Measurements from ENCODE around the gene PAX1. TPM values are rescaled to one million over a fixed set of nuclear protein-coding genes. Genes with fewer than 3 reads are reported as not detected.

The PAX1 gene
- total RNA-seq, 1 donor from 2014 or later: not detected

GRCh38 chr20:21681922-21682318, 23.5 kb upstream of the PAX1 start:
- no peaks in the 10 kb centered on the region for H3K27me3 Mint-ChIP-seq (ENCODE audit: low read depth)
- no peaks in the 10 kb centered on the region for H3K4me1 Mint-ChIP-seq (ENCODE audit: low read depth)

DNA sequence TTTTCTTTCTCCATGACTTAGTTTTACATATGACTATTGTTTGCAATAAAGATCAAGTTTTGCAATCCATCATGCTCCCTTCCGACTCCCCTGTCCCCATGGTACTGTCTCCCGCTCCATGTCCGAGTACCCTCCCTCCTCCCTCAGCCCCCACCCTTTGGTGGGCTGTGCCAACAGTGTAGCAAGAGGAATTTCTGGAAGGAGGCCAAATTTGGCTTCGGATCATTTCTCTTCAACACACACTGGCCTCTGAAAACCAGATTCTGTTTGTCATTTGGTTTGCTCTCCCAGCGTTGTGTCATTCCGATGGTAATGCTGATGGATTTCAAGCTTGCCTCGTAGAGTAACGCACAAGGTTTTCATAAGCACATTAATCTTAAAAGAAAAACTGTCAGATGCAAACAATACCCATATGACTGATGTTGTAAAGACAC, 22.9 kb upstream of the PAX1 start:
- no peak overlapping the region for H3K4me3 Mint-ChIP-seq (ENCODE audit: unreplicated experiment)
- DNase-seq (ENCODE audit: low spot score): no peak
- no peaks in the 10 kb centered on the region for H3K4me1 Mint-ChIP-seq (ENCODE audit: low read depth)
- no peaks in the 10 kb centered on the region for H3K9me3 Mint-ChIP-seq (ENCODE audit: low read depth)
- no peak overlapping the region for H3K27ac Mint-ChIP-seq (ENCODE audit: unreplicated experiment)
- H3K27me3 Mint-ChIP-seq (ENCODE audit: low read depth): no peaks in the 10 kb centered on the region
- no peaks in the 10 kb centered on the region for H3K36me3 Mint-ChIP-seq (ENCODE audit: low read depth)
- TF ChIP-seq, protein P1, sequence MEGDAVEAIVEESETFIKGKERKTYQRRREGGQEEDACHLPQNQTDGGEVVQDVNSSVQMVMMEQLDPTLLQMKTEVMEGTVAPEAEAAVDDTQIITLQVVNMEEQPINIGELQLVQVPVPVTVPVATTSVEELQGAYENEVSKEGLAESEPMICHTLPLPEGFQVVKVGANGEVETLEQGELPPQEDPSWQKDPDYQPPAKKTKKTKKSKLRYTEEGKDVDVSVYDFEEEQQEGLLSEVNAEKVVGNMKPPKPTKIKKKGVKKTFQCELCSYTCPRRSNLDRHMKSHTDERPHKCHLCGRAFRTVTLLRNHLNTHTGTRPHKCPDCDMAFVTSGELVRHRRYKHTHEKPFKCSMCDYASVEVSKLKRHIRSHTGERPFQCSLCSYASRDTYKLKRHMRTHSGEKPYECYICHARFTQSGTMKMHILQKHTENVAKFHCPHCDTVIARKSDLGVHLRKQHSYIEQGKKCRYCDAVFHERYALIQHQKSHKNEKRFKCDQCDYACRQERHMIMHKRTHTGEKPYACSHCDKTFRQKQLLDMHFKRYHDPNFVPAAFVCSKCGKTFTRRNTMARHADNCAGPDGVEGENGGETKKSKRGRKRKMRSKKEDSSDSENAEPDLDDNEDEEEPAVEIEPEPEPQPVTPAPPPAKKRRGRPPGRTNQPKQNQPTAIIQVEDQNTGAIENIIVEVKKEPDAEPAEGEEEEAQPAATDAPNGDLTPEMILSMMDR (IDR thresholded peaks at IDR 0.05): no peak

More at GRCh38 chr20:21681922-21682318, 23.5 kb upstream of the PAX1 start:
- Mint-ChIP-seq H3K27ac (ENCODE audit: unreplicated experiment) (no peak overlapping the region), H3K9me3 (ENCODE audit: low read depth) (no peaks in the 10 kb centered on the region), H3K36me3 (ENCODE audit: low read depth) (no peaks in the 10 kb centered on the region), H3K4me3 (ENCODE audit: unreplicated experiment) (no peak overlapping the region)
- no peak for DNase-seq (ENCODE audit: low spot score)
- TF ChIP-seq, protein P1 (IDR thresholded peaks at IDR 0.05): no peak

DNA sequence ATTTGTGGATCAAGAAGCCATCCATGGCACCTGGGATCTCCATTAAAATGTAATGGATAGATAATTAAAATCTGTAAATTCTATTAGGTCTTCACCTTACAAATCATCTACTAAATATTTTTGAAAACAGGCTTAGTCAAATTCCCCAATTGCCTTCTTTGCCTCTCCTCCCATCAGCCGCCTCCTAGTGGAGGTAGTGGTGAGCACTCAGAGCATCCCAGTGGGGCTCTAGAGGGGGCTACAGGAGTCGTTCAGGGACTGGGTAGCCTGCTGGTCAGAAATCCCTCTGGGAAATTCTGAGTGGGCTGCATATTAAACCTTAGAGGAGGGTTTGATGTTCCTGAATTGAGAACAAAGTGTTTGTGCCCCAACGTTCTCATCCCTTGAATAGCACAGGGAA, 20.8 kb upstream of the PAX1 start:
- Mint-ChIP-seq H3K27me3 (ENCODE audit: low read depth) (no peaks in the 10 kb centered on the region), H3K4me1 (ENCODE audit: low read depth) (no peaks in the 10 kb centered on the region), H3K36me3 (ENCODE audit: low read depth) (no peaks in the 10 kb centered on the region), H3K9me3 (ENCODE audit: low read depth) (no peaks in the 10 kb centered on the region), H3K4me3 (ENCODE audit: unreplicated experiment) (no peak overlapping the region), H3K27ac (ENCODE audit: unreplicated experiment) (no peak overlapping the region)
- DNase-seq (ENCODE audit: low spot score): no peak
- TF ChIP-seq, protein P1 (IDR thresholded peaks at IDR 0.05): no peak

DNA sequence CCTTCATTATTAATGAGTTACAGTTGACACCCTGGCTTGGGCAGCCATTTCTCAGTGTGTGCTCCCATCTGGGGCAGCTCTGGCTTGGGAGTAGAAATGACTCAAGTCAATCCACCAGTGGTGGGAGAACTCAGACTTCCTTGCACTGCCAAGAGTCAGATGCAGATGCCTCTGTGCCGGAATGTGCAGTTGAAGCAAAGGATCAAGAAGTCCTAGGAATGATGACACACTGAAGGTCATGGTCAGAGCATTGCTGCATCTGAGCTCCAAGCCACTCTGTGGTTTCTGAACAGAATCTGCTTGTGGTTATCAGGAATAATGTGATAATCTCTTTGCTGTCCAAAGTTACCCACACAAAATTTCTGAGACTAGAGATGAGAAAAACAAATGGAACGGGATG, 19.5 kb upstream of the PAX1 start:
- H3K4me3 Mint-ChIP-seq (ENCODE audit: unreplicated experiment): no peak overlapping the region
- no peak for DNase-seq (ENCODE audit: low spot score)

GRCh38 chr20:21693322-21693721, 12.1 kb upstream of the PAX1 start:
- H3K4me1 Mint-ChIP-seq (ENCODE audit: low read depth): no peaks in the 10 kb centered on the region
- H3K27ac Mint-ChIP-seq (ENCODE audit: unreplicated experiment): no peak overlapping the region
- H3K27me3 Mint-ChIP-seq (ENCODE audit: low read depth): peaks cover 11% of the 10 kb centered on the region
- peaks cover 3% of the 10 kb centered on the region for H3K9me3 Mint-ChIP-seq (ENCODE audit: low read depth)
- no peaks in the 10 kb centered on the region for H3K36me3 Mint-ChIP-seq (ENCODE audit: low read depth)
- no peak for DNase-seq (ENCODE audit: low spot score)
- TF ChIP-seq, protein P1 (IDR thresholded peaks at IDR 0.05): peak; percentile 8
- no peak overlapping the region for H3K4me3 Mint-ChIP-seq (ENCODE audit: unreplicated experiment)

More for the DNA sequence above, 19.5 kb upstream of the PAX1 start:
- no peaks in the 10 kb centered on the region for H3K9me3 Mint-ChIP-seq (ENCODE audit: low read depth)
- no peaks in the 10 kb centered on the region for H3K4me1 Mint-ChIP-seq (ENCODE audit: low read depth)
- TF ChIP-seq, protein P1 (IDR thresholded peaks at IDR 0.05): no peak
- no peak overlapping the region for H3K27ac Mint-ChIP-seq (ENCODE audit: unreplicated experiment)
- H3K27me3 Mint-ChIP-seq (ENCODE audit: low read depth): no peaks in the 10 kb centered on the region
- H3K36me3 Mint-ChIP-seq (ENCODE audit: low read depth): no peaks in the 10 kb centered on the region
